B cell (primary cell): ENCODE results near the gene PHACTR3. TPM values are rescaled to one million over a fixed set of nuclear protein-coding genes. Genes with fewer than 3 reads are reported as not detected.

ENCODE experiments used
- ATAC-seq: fragments of 200-7000 bp; cut with Tn5 transposase; one replicate; pipeline ENCODE4 v1.10.0; 2021; ENCODE audit warnings: low read depth, mild to moderate bottlenecking, moderate number of reproducible peaks, moderate library complexity
- CTCF ChIA-PET: fragments of 350-600 bp; sonication (Branson Sonifier 250); formaldehyde crosslinking; loops from one replicate; lab custom pipeline; 2021; ENCODE audit warnings: antibody characterized with exemption, inconsistent platforms; lab: Charles Lee
- POLR2A ChIA-PET: fragments of 350-600 bp; sonication (Branson Sonifier 250); formaldehyde crosslinking; loops from one replicate; lab custom pipeline; 2021; ENCODE audit warnings: antibody characterized with exemption; lab: Charles Lee
- DNase-seq: peaks from one replicate; pipeline ENCODE4 v3.0.0; 2013
- H2AFZ ChIP-seq: 2 replicates; pipeline ENCODE4 v1.6.1; 2012; ENCODE audit warnings: mild to moderate bottlenecking, low read depth, low read length; ENCODE audit not compliant: insufficient read depth, poor library complexity, severe bottlenecking
- H3K27ac ChIP-seq, 2 donors: 1 replicate in 1 of 2; 2 replicates in 1 of 2; pipeline ENCODE4 v1.5.1; 2012 to 2013; ENCODE audit warnings: low read length in 2 of 2, mild to moderate bottlenecking in 2 of 2, moderate library complexity in 1 of 2
- H3K27me3 ChIP-seq, 4 experiments: fragments of 200-600 bp in 1 of 4; sonication (generic) in 1 of 4; replicated peaks in 1 of 4; 1 replicate in 2 of 4; 2 replicates in 2 of 4; pipeline versions ENCODE4 v1.6.1 to v1.7.0; 2013 to 2016; ENCODE audit warnings: low read length in 3 of 4, mild to moderate bottlenecking in 2 of 4, mixed read lengths in 1 of 4, moderate library complexity in 1 of 4; ENCODE audit not compliant: insufficient read depth in 4 of 4, control insufficient read depth in 3 of 4; ENCODE audit errors: control extremely low read depth in 1 of 4
- H3K36me3 ChIP-seq, 2 experiments: replicated peaks in 1 of 2; 1 replicate in 1 of 2; 2 replicates in 1 of 2; pipeline versions ENCODE4 v1.6.1 to v1.7.1; 2013; ENCODE audit warnings: low read length in 1 of 2; ENCODE audit not compliant: insufficient read depth in 2 of 2, control insufficient read depth in 1 of 2; ENCODE audit errors: control extremely low read depth in 1 of 2, extremely low read depth in 1 of 2
- H3K4me1 ChIP-seq, 2 donors: fragments of 200-600 bp in 1 of 2; sonication (generic) in 1 of 2; 1 replicate in 1 of 2; 2 replicates in 1 of 2; pipeline versions ENCODE4 v1.5.1 to v1.6.1; 2013 to 2017; ENCODE audit warnings: low read length in 2 of 2; ENCODE audit not compliant: control insufficient read depth in 2 of 2, insufficient read depth in 2 of 2
- H3K4me2 ChIP-seq: replicated peaks from 2 replicates; pipeline ENCODE3; 2012; ENCODE audit warnings: mild to moderate bottlenecking, low read depth, low read length; ENCODE audit not compliant: poor library complexity, severe bottlenecking
- H3K4me3 ChIP-seq, 5 experiments: fragments of 200-600 bp in 1 of 5; sonication (generic) in 1 of 5; 1 replicate in 3 of 5; 2 replicates in 2 of 5; pipeline versions ENCODE4 v1.5.1 to v1.7.0; 2011 to 2016; ENCODE audit warnings: low read length in 4 of 5, mild to moderate bottlenecking in 4 of 5, low read depth in 2 of 5, control low read depth in 1 of 5, moderate library complexity in 1 of 5; ENCODE audit not compliant: insufficient read depth in 1 of 5; ENCODE audit errors: control extremely low read depth in 1 of 5, extremely low read depth in 1 of 5
- H3K79me2 ChIP-seq: fragments of 200-600 bp; sonication (generic); one replicate; pipeline ENCODE4 v1.6.0; 2016; ENCODE audit warnings: low read length; ENCODE audit not compliant: control insufficient read depth, insufficient read depth
- H3K9ac ChIP-seq: fragments of 200-600 bp; sonication (generic); 2 replicates; pipeline ENCODE4 v1.6.1; 2017; ENCODE audit warnings: mild to moderate bottlenecking, low read length, moderate library complexity
- H3K9me3 ChIP-seq, 3 donors: one replicate each; pipeline versions ENCODE4 v1.6.1 to v1.7.1; 2013; ENCODE audit warnings: low read length in 2 of 3; ENCODE audit not compliant: control insufficient read depth in 2 of 3, insufficient read depth in 1 of 3; ENCODE audit errors: control extremely low read depth in 1 of 3
- H4K20me1 ChIP-seq: 2 replicates; pipeline ENCODE4 v1.6.0; 2012; ENCODE audit warnings: mild to moderate bottlenecking, low read length; ENCODE audit not compliant: insufficient read depth, control insufficient read depth, poor library complexity, severe bottlenecking
- H3K27ac Mint-ChIP-seq: one replicate; pipeline ENCODE4 v1.8.0; 2021; ENCODE audit warnings: mixed read lengths
- H3K27me3 Mint-ChIP-seq: one replicate; pipeline ENCODE4 v1.8.0; 2021; ENCODE audit warnings: mixed read lengths
- H3K4me1 Mint-ChIP-seq: one replicate; pipeline ENCODE4 v1.8.0; 2021; ENCODE audit warnings: mixed read lengths
- H3K4me3 Mint-ChIP-seq: one replicate; pipeline ENCODE4 v1.8.0; 2021; ENCODE audit warnings: mixed read lengths
- H3K9me3 Mint-ChIP-seq: one replicate; pipeline ENCODE4 v1.8.0; 2022; ENCODE audit warnings: mixed read lengths; ENCODE audit not compliant: insufficient read depth
- EZH2 ChIP-seq: IDR thresholded peaks from 2 replicates; pipeline ENCODE4 v1.6.1; 2012; ENCODE audit warnings: borderline replicate concordance, low read depth, mild to moderate bottlenecking, moderate library complexity, low read length; ENCODE audit not compliant: insufficient read depth, poor library complexity, severe bottlenecking
- WGBS: methylation state at CpG from one replicate; pipeline ENCODE4 v1.1.5; 2013; ENCODE audit warnings: missing lambda C conversion rate; ENCODE audit not compliant: insufficient coverage; 5-methylcytosine and 5-hydroxymethylcytosine counted together
- intact Hi-C: fragments of 100-400 bp; cut with micrococcal nuclease; formaldehyde crosslinking; loops from one replicate; pipeline ENCODE4 v1.10.0; 2022
- polyA plus RNA-seq: library from polyadenylated mRNA; depleted of rRNA; stranded (reverse); fragments of >200 nt; gene quantifications from 2 replicates; pipeline ENCODE4 v1.2.3, GENCODE V29; 2012
- total RNA-seq, 2 donors: library from RNA; stranded (reverse); fragments of 120-200 nt in 1 of 2; gene quantifications; 1 replicate in 1 of 2; 2 replicates in 1 of 2; pipeline versions ENCODE4 v1.2.3 to v1.2.4, GENCODE V29; 2013 to 2022
- TF ChIP-seq, protein P1 (sequence below): fragments of 200-600 bp; IDR thresholded peaks from one replicate; pipeline ENCODE4 v1.8.0; 2022; ENCODE audit warnings: antibody characterized with exemption, mild to moderate bottlenecking

PHACTR3 gene
- total and polyA plus RNA-seq, 2 donors (not counting 1 experiment from before 2014, with no cell fraction given) = not detected

DNA sequence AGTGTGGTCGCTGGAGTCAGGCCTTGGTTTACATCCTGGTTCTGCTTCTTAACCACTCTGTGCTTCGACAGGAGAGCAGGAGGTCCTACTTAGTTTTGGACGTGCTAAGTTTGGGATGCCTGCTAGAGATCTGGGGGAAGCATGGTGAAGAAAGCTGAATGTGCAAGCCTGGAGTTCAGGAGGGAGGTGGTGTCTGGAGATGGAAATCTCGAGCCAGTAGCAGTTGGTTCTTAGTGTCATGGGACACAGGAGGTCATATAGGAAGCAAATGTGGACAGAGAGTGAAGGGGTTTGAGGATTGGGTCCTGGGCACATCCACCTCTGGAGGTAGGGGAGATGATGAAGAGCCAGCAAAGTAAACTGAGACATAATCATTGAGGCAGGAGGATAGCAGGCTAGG is 197.7 kb downstream of the PHACTR3 start:
- ChIA-PET POLR2A (no interaction called here), CTCF (no interaction called here)
- Histone ChIP-seq H4K20me1 (no peaks in the 10 kb centered on the region), H3K9me3 (peaks cover 1 to 10% (median 6%) of the 10 kb centered on the region in 3 donors), H3K4me3 (no peak overlapping the region), H3K27ac (no peak overlapping the region), H2AFZ (no peak overlapping the region), H3K36me3 (no peaks in the 10 kb centered on the region), H3K4me1 (no peaks in the 10 kb centered on the region), H3K79me2 (no peaks in the 10 kb centered on the region), H3K4me2 (no peak overlapping the region), H3K27me3 (no peaks in the 10 kb centered on the region), H3K9ac (no peak overlapping the region)
- no peak for ATAC-seq
- Mint-ChIP-seq H3K27me3 (peaks cover 11% of the 10 kb centered on the region), H3K4me3 (no peak overlapping the region), H3K27ac (no peak overlapping the region), H3K4me1 (no peaks in the 10 kb centered on the region), H3K9me3 (peaks cover 17% of the 10 kb centered on the region)
- DNase-seq = no peak
- intact Hi-C loops = no loop called here
- TF ChIP-seq, protein P1, sequence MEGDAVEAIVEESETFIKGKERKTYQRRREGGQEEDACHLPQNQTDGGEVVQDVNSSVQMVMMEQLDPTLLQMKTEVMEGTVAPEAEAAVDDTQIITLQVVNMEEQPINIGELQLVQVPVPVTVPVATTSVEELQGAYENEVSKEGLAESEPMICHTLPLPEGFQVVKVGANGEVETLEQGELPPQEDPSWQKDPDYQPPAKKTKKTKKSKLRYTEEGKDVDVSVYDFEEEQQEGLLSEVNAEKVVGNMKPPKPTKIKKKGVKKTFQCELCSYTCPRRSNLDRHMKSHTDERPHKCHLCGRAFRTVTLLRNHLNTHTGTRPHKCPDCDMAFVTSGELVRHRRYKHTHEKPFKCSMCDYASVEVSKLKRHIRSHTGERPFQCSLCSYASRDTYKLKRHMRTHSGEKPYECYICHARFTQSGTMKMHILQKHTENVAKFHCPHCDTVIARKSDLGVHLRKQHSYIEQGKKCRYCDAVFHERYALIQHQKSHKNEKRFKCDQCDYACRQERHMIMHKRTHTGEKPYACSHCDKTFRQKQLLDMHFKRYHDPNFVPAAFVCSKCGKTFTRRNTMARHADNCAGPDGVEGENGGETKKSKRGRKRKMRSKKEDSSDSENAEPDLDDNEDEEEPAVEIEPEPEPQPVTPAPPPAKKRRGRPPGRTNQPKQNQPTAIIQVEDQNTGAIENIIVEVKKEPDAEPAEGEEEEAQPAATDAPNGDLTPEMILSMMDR = no peak
- no peak for TF ChIP-seq EZH2
- 69% methylated on average over 4 of the region's 4 CpGs for WGBS

DNA sequence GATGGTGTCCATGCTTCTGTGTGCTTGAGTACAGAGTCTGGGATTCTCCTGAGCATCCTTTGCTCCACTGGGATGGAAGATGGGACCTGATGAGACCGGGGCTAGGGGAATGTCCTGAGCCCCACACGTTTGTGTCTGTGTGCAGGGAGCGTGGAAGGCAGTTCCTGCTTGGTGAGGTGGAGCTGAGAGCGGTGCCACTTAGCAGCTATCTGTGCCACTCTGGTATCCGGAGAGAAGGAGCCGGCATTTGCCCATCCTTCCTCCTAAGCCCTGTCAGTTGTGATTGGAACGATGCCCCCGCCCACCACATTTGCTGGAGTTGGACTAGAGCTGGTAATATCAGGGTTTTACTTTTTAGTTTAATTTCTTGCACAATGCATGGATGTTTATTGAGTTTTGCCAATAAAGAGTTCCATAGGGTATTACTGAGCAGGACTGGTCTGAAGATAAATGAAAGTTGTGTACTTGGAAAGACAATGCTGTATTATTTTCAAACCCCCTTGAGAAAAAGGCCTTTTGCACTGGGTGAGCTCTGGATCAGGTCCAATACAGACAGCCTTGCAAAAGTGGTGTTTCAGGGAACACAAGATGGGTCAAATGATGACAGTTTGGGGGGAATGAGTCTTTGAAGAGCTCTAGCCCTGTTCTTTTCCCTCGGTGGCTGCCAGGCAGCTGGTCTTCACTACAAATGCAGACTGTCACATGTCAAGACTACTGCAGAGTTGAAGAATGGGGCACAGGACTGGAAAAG is 198.3 kb downstream of the PHACTR3 start:
- no peak for ATAC-seq
- no peaks in the 10 kb centered on the region for H4K20me1 ChIP-seq
- H3K9me3 Mint-ChIP-seq = peaks cover 14% of the 10 kb centered on the region
- H3K27me3 Mint-ChIP-seq = peaks cover 11% of the 10 kb centered on the region
- H3K4me3 ChIP-seq = no peak overlapping the region
- CTCF ChIA-PET = no interaction called here
- no peak overlapping the region for H2AFZ ChIP-seq
- DNase-seq = no peak
- no peak overlapping the region for H3K27ac ChIP-seq
- peaks cover 0 to 8% (median 6%) of the 10 kb centered on the region in 3 donors for H3K9me3 ChIP-seq
- WGBS = 86% methylated on average over 7 of the region's 9 CpGs
- H3K36me3 ChIP-seq = no peaks in the 10 kb centered on the region
- H3K9ac ChIP-seq = no peak overlapping the region
- no peak overlapping the region for H3K4me2 ChIP-seq
- no peaks in the 10 kb centered on the region for H3K4me1 Mint-ChIP-seq
- POLR2A ChIA-PET = no interaction called here
- no peak overlapping the region for H3K4me3 Mint-ChIP-seq
- no peaks in the 10 kb centered on the region for H3K79me2 ChIP-seq
- no peaks in the 10 kb centered on the region for H3K27me3 ChIP-seq
- TF ChIP-seq, protein P1 = no peak
- no peak for TF ChIP-seq EZH2
- intact Hi-C loops = no loop called here
- no peak overlapping the region for H3K27ac Mint-ChIP-seq
- H3K4me1 ChIP-seq = no peaks in the 10 kb centered on the region
